Measurements from ENCODE around the gene DLG2. TPM values are rescaled to one million over a fixed set of nuclear protein-coding genes. Genes with fewer than 3 reads are reported as not detected.

The DLG2 gene
- total RNA-seq, 1 experiment from 2014 or later = 17.5 TPM

DNA sequence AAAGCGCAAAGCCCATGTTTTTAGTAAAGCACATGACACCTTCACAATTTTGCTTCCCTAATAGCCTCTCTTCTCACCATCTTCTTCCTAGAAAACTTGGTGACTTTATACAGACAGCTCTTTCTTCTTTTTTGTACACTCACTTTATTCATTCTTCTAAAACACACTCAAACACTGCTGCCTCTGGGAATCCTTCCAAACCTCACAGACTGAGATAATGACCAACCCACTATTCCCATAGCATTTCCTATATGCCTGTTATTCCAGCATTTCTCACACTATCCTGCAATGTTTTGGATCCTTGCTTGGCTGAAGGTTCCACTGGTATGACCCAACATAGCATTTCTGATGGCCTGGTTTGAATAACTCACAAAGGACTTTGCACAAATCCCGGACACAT, 1898.9 kb downstream of the DLG2 start:
- ChIA-PET CTCF (no interaction called here), POLR2A (no interaction called here)
- ATAC-seq = no peak
- 0 out of 2 replicates have a peak, but pooled peaks cover 3% of the 10 kb centered on the region for H3K9me3 Mint-ChIP-seq
- H3K27ac Mint-ChIP-seq = no peak overlapping the region
- TF ChIP-seq ATF1 (CRISPR knock-in tag; IDR thresholded peaks at IDR 0.05) (no peak), GTF2I (CRISPR knock-in tag; conservative IDR thresholded peaks at IDR 0.05) (no peak), PRRX2 (CRISPR knock-in tag; IDR thresholded peaks at IDR 0.05) (no peak), TEAD1 (CRISPR knock-in tag; IDR thresholded peaks at IDR 0.05) (no peak), HMGA2 (CRISPR knock-in tag; IDR thresholded peaks at IDR 0.05) (no peak), ZNF671 (CRISPR knock-in tag; IDR thresholded peaks at IDR 0.05) (no peak), CBFB (CRISPR knock-in tag; IDR thresholded peaks at IDR 0.05; ENCODE audit: low read depth) (no peak), MYBL2 (CRISPR knock-in tag; IDR thresholded peaks at IDR 0.05) (no peak), MXD4 (CRISPR knock-in tag; IDR thresholded peaks at IDR 0.05; ENCODE audit: borderline replicate concordance) (no peak), CREB1 (CRISPR knock-in tag; IDR thresholded peaks at IDR 0.05) (no peak)
- TF ChIP-seq, protein P1, sequence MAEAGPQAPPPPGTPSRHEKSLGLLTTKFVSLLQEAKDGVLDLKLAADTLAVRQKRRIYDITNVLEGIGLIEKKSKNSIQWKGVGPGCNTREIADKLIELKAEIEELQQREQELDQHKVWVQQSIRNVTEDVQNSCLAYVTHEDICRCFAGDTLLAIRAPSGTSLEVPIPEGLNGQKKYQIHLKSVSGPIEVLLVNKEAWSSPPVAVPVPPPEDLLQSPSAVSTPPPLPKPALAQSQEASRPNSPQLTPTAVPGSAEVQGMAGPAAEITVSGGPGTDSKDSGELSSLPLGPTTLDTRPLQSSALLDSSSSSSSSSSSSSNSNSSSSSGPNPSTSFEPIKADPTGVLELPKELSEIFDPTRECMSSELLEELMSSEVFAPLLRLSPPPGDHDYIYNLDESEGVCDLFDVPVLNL (CRISPR knock-in tag; IDR thresholded peaks at IDR 0.05; ENCODE audit: borderline replicate concordance, low read depth) = no peak
- TF ChIP-seq, protein P2, sequence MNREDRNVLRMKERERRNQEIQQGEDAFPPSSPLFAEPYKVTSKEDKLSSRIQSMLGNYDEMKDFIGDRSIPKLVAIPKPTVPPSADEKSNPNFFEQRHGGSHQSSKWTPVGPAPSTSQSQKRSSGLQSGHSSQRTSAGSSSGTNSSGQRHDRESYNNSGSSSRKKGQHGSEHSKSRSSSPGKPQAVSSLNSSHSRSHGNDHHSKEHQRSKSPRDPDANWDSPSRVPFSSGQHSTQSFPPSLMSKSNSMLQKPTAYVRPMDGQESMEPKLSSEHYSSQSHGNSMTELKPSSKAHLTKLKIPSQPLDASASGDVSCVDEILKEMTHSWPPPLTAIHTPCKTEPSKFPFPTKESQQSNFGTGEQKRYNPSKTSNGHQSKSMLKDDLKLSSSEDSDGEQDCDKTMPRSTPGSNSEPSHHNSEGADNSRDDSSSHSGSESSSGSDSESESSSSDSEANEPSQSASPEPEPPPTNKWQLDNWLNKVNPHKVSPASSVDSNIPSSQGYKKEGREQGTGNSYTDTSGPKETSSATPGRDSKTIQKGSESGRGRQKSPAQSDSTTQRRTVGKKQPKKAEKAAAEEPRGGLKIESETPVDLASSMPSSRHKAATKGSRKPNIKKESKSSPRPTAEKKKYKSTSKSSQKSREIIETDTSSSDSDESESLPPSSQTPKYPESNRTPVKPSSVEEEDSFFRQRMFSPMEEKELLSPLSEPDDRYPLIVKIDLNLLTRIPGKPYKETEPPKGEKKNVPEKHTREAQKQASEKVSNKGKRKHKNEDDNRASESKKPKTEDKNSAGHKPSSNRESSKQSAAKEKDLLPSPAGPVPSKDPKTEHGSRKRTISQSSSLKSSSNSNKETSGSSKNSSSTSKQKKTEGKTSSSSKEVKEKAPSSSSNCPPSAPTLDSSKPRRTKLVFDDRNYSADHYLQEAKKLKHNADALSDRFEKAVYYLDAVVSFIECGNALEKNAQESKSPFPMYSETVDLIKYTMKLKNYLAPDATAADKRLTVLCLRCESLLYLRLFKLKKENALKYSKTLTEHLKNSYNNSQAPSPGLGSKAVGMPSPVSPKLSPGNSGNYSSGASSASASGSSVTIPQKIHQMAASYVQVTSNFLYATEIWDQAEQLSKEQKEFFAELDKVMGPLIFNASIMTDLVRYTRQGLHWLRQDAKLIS (CRISPR knock-in tag; IDR thresholded peaks at IDR 0.05; ENCODE audit: borderline replicate concordance) = no peak
- TF ChIP-seq, protein P3, sequence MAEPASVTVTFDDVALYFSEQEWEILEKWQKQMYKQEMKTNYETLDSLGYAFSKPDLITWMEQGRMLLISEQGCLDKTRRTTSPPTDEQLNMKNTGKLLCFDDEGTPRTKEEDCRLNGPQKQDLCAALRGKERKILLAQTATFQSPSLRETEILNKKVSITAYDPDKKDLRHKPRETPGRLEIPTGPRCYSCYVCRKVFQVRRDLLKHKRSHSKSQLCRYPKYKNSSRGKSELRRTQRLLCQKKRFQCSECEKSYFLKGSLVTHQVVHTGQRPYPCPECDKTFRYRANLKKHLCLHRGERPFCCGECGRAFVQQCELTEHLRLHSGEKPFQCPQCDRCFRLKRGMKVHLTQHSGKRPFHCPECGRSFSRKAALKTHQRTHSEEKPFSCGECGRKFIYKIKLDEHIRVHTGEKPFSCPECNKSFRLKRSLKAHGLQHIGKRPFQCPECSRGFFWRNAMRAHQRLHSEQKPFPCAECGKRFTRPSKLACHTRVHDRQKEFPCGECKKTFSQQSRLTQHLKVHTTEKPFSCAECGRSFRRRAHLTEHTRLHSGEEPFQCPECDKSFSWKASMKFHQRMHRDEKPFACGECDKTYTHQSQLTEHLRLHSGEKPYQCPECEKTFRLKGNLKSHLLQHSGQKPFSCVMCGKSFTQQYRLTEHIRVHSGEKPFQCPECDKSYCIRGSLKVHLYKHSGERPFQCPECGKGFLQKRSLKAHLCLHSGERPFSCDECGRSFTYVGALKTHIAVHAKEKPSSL (CRISPR knock-in tag; conservative IDR thresholded peaks at IDR 0.05) = no peak
- TF ChIP-seq, protein P4, sequence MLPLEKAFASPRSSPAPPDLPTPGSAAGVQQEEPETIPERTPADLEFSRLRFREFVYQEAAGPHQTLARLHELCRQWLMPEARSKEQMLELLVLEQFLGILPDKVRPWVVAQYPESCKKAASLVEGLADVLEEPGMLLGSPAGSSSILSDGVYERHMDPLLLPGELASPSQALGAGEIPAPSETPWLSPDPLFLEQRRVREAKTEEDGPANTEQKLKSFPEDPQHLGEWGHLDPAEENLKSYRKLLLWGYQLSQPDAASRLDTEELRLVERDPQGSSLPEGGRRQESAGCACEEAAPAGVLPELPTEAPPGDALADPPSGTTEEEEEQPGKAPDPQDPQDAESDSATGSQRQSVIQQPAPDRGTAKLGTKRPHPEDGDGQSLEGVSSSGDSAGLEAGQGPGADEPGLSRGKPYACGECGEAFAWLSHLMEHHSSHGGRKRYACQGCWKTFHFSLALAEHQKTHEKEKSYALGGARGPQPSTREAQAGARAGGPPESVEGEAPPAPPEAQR (CRISPR knock-in tag; IDR thresholded peaks at IDR 0.05) = no peak
- TF ChIP-seq, protein P5, sequence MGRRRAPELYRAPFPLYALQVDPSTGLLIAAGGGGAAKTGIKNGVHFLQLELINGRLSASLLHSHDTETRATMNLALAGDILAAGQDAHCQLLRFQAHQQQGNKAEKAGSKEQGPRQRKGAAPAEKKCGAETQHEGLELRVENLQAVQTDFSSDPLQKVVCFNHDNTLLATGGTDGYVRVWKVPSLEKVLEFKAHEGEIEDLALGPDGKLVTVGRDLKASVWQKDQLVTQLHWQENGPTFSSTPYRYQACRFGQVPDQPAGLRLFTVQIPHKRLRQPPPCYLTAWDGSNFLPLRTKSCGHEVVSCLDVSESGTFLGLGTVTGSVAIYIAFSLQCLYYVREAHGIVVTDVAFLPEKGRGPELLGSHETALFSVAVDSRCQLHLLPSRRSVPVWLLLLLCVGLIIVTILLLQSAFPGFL (CRISPR knock-in tag; IDR thresholded peaks at IDR 0.05; ENCODE audit: borderline replicate concordance) = no peak
- TF ChIP-seq, protein P6, sequence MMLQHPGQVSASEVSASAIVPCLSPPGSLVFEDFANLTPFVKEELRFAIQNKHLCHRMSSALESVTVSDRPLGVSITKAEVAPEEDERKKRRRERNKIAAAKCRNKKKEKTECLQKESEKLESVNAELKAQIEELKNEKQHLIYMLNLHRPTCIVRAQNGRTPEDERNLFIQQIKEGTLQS (CRISPR knock-in tag; conservative IDR thresholded peaks at IDR 0.05) = no peak
- TF ChIP-seq, protein P7, sequence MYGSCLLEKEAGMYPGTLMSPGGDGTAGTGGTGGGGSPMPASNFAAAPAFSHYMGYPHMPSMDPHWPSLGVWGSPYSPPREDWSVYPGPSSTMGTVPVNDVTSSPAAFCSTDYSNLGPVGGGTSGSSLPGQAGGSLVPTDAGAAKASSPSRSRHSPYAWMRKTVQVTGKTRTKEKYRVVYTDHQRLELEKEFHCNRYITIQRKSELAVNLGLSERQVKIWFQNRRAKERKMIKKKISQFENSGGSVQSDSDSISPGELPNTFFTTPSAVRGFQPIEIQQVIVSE (CRISPR knock-in tag; IDR thresholded peaks at IDR 0.05; ENCODE audit: borderline replicate concordance) = no peak
- TF ChIP-seq, protein P8, sequence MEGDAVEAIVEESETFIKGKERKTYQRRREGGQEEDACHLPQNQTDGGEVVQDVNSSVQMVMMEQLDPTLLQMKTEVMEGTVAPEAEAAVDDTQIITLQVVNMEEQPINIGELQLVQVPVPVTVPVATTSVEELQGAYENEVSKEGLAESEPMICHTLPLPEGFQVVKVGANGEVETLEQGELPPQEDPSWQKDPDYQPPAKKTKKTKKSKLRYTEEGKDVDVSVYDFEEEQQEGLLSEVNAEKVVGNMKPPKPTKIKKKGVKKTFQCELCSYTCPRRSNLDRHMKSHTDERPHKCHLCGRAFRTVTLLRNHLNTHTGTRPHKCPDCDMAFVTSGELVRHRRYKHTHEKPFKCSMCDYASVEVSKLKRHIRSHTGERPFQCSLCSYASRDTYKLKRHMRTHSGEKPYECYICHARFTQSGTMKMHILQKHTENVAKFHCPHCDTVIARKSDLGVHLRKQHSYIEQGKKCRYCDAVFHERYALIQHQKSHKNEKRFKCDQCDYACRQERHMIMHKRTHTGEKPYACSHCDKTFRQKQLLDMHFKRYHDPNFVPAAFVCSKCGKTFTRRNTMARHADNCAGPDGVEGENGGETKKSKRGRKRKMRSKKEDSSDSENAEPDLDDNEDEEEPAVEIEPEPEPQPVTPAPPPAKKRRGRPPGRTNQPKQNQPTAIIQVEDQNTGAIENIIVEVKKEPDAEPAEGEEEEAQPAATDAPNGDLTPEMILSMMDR (IDR thresholded peaks at IDR 0.05) = no peak
- TF ChIP-seq, protein P9, sequence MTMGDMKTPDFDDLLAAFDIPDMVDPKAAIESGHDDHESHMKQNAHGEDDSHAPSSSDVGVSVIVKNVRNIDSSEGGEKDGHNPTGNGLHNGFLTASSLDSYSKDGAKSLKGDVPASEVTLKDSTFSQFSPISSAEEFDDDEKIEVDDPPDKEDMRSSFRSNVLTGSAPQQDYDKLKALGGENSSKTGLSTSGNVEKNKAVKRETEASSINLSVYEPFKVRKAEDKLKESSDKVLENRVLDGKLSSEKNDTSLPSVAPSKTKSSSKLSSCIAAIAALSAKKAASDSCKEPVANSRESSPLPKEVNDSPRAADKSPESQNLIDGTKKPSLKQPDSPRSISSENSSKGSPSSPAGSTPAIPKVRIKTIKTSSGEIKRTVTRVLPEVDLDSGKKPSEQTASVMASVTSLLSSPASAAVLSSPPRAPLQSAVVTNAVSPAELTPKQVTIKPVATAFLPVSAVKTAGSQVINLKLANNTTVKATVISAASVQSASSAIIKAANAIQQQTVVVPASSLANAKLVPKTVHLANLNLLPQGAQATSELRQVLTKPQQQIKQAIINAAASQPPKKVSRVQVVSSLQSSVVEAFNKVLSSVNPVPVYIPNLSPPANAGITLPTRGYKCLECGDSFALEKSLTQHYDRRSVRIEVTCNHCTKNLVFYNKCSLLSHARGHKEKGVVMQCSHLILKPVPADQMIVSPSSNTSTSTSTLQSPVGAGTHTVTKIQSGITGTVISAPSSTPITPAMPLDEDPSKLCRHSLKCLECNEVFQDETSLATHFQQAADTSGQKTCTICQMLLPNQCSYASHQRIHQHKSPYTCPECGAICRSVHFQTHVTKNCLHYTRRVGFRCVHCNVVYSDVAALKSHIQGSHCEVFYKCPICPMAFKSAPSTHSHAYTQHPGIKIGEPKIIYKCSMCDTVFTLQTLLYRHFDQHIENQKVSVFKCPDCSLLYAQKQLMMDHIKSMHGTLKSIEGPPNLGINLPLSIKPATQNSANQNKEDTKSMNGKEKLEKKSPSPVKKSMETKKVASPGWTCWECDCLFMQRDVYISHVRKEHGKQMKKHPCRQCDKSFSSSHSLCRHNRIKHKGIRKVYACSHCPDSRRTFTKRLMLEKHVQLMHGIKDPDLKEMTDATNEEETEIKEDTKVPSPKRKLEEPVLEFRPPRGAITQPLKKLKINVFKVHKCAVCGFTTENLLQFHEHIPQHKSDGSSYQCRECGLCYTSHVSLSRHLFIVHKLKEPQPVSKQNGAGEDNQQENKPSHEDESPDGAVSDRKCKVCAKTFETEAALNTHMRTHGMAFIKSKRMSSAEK (CRISPR knock-in tag; IDR thresholded peaks at IDR 0.05; ENCODE audit: borderline replicate concordance) = no peak
- no peak for DNase-seq (ENCODE audit: low spot score)
- no peaks in the 10 kb centered on the region for H3K36me3 Mint-ChIP-seq
- H3K4me1 Mint-ChIP-seq = peaks cover 34% of the 10 kb centered on the region
- H3K4me3 Mint-ChIP-seq = no peak overlapping the region
- no peaks in the 10 kb centered on the region for H3K27me3 Mint-ChIP-seq (ENCODE audit: low read depth)

All from WTC11 (cell line).